Measurements from ENCODE around the gene DENND10.

Gene DENND10

DNA sequence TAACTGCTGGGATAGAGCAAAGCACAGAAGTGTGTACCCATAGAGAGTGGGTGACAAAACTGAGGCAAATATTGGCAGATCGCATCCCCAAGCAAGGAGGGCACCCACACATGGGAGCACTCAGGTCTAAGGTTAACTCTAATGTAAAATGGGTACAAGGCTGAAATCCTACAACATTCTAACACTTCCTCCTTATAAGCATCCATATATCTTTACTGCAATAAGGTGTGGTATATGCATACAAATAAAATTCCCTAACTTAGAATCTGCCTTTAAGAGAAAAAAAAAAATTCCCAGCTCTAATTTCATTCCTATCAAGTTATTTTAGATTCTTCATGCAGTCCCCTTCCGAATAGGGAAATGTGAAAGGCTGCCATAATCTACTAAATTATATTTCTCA is 42.0 kb upstream of the DENND10 start:
- no peaks in the 10 kb centered on the region for H3K9me3 ChIP-seq (replicated peaks; ENCODE audit: insufficient read depth, low read length)
- TF ChIP-seq EZH2 (optimal IDR thresholded peaks at IDR 0.05; ENCODE audit: low read depth, low read length) (no peak), EZH2phosphoT487 (IDR thresholded peaks at IDR 0.05; ENCODE audit: low read length) (no peak)
- TF ChIP-seq, protein P1, sequence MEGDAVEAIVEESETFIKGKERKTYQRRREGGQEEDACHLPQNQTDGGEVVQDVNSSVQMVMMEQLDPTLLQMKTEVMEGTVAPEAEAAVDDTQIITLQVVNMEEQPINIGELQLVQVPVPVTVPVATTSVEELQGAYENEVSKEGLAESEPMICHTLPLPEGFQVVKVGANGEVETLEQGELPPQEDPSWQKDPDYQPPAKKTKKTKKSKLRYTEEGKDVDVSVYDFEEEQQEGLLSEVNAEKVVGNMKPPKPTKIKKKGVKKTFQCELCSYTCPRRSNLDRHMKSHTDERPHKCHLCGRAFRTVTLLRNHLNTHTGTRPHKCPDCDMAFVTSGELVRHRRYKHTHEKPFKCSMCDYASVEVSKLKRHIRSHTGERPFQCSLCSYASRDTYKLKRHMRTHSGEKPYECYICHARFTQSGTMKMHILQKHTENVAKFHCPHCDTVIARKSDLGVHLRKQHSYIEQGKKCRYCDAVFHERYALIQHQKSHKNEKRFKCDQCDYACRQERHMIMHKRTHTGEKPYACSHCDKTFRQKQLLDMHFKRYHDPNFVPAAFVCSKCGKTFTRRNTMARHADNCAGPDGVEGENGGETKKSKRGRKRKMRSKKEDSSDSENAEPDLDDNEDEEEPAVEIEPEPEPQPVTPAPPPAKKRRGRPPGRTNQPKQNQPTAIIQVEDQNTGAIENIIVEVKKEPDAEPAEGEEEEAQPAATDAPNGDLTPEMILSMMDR (IDR thresholded peaks at IDR 0.05; ENCODE audit: low read length): no peak
- DNase-seq: no peak

DNA sequence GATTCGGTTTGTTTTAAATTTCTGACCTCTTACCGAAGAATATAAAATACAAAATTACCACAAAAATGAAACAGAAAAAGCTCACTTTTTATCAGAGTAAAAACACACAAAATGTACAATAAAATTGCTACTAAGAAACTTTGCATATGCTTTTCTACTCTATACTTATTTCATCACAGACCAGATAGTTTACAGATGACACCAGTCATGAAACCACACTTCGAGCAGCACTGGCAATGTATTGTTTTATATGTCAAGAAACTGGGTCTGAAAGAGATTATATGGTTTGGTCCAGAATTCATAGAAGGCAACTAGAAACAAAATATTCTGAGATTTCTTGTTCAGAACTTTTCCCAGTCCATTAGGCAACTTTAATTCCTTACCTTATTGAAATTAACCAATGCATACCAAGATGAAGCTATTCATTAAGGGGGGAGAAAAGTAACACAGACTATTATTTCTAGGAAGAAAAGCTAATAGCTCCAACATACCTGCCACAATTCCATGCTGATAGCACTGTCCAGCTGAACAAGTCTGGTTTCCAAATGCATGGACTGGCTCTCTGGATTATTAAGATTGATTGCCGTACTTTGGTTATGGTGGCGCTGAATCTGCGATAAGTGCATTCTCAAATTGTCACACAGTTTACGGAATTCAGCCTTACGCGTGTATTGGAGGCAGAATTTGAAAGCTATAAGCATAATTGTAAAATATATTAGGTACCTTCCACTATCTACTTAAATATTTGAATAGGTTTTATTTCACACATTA is 33.3 kb upstream of the DENND10 start:
- Histone ChIP-seq H3K4me2 (ENCODE audit: low read depth, low read length) (no peak overlapping the region), H4K20me1 (ENCODE audit: insufficient read depth, low read length) (peaks cover 47% of the 10 kb centered on the region), H3K79me2 (ENCODE audit: low read length) (peaks cover 100% of the 10 kb centered on the region), H3K36me3 (replicated peaks; ENCODE audit: insufficient read depth, low read length) (peaks cover 39% of the 10 kb centered on the region), H3K9me2 (replicated peaks; ENCODE audit: insufficient read depth, low read length) (no peaks in the 10 kb centered on the region), H2AFZ (ENCODE audit: low read length) (no peak overlapping the region), H3K4me1 (ENCODE audit: low read length) (no peaks in the 10 kb centered on the region), H3K9me3 (replicated peaks; ENCODE audit: insufficient read depth, low read length) (no peaks in the 10 kb centered on the region), H3K9ac (ENCODE audit: low read length) (no peak overlapping the region), H3K4me3 (ENCODE audit: low read length) (no peak overlapping the region), H3F3A (ENCODE audit: insufficient read depth, low read length) (peaks cover 3% of the 10 kb centered on the region; the same call in 1 of the 2 replicates), H3K27me3 (replicated peaks; ENCODE audit: insufficient read depth, low read length) (no peaks in the 10 kb centered on the region), H3K27ac (ENCODE audit: low read length) (no peak overlapping the region)
- no peak for DNase-seq
- no peak for TF ChIP-seq EZH2phosphoT487 (IDR thresholded peaks at IDR 0.05; ENCODE audit: low read length)
- no peak for TF ChIP-seq EZH2 (optimal IDR thresholded peaks at IDR 0.05; ENCODE audit: low read depth, low read length)
- TF ChIP-seq, protein P1 (IDR thresholded peaks at IDR 0.05; ENCODE audit: low read length): no peak

More for the DNA sequence above, 42.0 kb upstream of the DENND10 start:
- H3K36me3 ChIP-seq (replicated peaks; ENCODE audit: insufficient read depth, low read length): peaks cover 54% of the 10 kb centered on the region
- H3K4me2 ChIP-seq (ENCODE audit: low read depth, low read length): no peak overlapping the region
- peaks cover 13% of the 10 kb centered on the region; the same call in 1 of the 2 replicates for H3F3A ChIP-seq (ENCODE audit: insufficient read depth, low read length)
- no peaks in the 10 kb centered on the region for H3K27me3 ChIP-seq (replicated peaks; ENCODE audit: insufficient read depth, low read length)
- H2AFZ ChIP-seq (ENCODE audit: low read length): no peak overlapping the region
- peaks cover 100% of the 10 kb centered on the region for H3K79me2 ChIP-seq (ENCODE audit: low read length)
- H3K4me1 ChIP-seq (ENCODE audit: low read length): no peaks in the 10 kb centered on the region
- no peak overlapping the region for H3K9ac ChIP-seq (ENCODE audit: low read length)
- H4K20me1 ChIP-seq (ENCODE audit: insufficient read depth, low read length): peaks cover 16% of the 10 kb centered on the region
- H3K9me2 ChIP-seq (replicated peaks; ENCODE audit: insufficient read depth, low read length): no peaks in the 10 kb centered on the region
- H3K4me3 ChIP-seq (ENCODE audit: low read length): no peak overlapping the region
- H3K27ac ChIP-seq (ENCODE audit: low read length): no peak overlapping the region

DNA sequence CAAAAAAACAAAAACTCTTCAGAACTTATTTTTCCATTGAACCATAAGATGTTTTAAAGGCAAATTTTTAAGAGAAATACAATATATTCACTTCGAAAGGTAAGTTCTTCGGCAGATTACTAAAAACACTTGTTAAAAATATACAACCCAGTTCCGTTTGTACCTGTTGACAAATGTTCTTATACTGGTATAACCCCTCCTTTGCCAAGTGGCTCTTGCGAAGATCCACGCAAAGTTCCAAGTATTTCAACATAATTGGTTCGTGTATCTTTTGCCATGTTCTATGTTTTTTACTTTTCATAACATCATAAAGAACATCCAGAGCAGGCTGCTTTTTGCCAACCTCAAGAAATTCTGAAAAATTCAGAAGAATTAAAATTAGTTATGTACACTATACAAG is 30.3 kb upstream of the DENND10 start:
- no peak overlapping the region for H3K27ac ChIP-seq (ENCODE audit: low read length)
- peaks cover 100% of the 10 kb centered on the region for H3K79me2 ChIP-seq (ENCODE audit: low read length)
- no peak overlapping the region for H3K4me3 ChIP-seq (ENCODE audit: low read length)
- H3K9ac ChIP-seq (ENCODE audit: low read length): no peak overlapping the region
- H3K4me1 ChIP-seq (ENCODE audit: low read length): peaks cover 12% of the 10 kb centered on the region
- no peak overlapping the region for H2AFZ ChIP-seq (ENCODE audit: low read length)
- H3K4me2 ChIP-seq (ENCODE audit: low read depth, low read length): no peak overlapping the region
- H3K27me3 ChIP-seq (replicated peaks; ENCODE audit: insufficient read depth, low read length): no peaks in the 10 kb centered on the region
- no peaks in the 10 kb centered on the region; the same call in 1 of the 2 replicates for H3F3A ChIP-seq (ENCODE audit: insufficient read depth, low read length)
- H4K20me1 ChIP-seq (ENCODE audit: insufficient read depth, low read length): peaks cover 73% of the 10 kb centered on the region
- H3K9me3 ChIP-seq (replicated peaks; ENCODE audit: insufficient read depth, low read length): no peaks in the 10 kb centered on the region
- DNase-seq: no peak
- TF ChIP-seq EZH2 (optimal IDR thresholded peaks at IDR 0.05; ENCODE audit: low read depth, low read length) (no peak), EZH2phosphoT487 (IDR thresholded peaks at IDR 0.05; ENCODE audit: low read length) (no peak)
- TF ChIP-seq, protein P1 (IDR thresholded peaks at IDR 0.05; ENCODE audit: low read length): no peak
- H3K36me3 ChIP-seq (replicated peaks; ENCODE audit: insufficient read depth, low read length): peaks cover 30% of the 10 kb centered on the region
- H3K9me2 ChIP-seq (replicated peaks; ENCODE audit: insufficient read depth, low read length): no peaks in the 10 kb centered on the region
